HCT116 (cell line): ENCODE results near the gene ZBTB49.

Experiments
- CTCF ChIP-seq, 3 experiments: fragments of 200-600 bp in 1 of 3; sonication (generic) in 1 of 3; IDR thresholded peaks in 2 of 3; conservative IDR thresholded peaks in 1 of 3; 2 replicates each; pipeline ENCODE4 v1.5.1; 2012 to 2017; ENCODE audit warnings: low read depth in 2 of 3, low read length in 2 of 3, antibody characterized with exemption in 1 of 3, borderline replicate concordance in 1 of 3, control low read depth in 1 of 3, mild to moderate bottlenecking in 1 of 3, mixed read lengths in 1 of 3, mixed run types in 1 of 3, moderate library complexity in 1 of 3; ENCODE audit not compliant: insufficient read depth in 1 of 3
- EZH2 ChIP-seq: fragments of 200-600 bp; sonication (generic); IDR thresholded peaks from 2 replicates; pipeline ENCODE4 v1.6.1; 2017; ENCODE audit warnings: antibody characterized with exemption, mixed run types
- POLR2A ChIP-seq: IDR thresholded peaks from 2 replicates; pipeline ENCODE4 v1.7.0; 2011; ENCODE audit warnings: borderline replicate concordance; ENCODE audit not compliant: insufficient read depth, insufficient read length; ENCODE audit errors: extremely low read depth
- POLR2AphosphoS5 ChIP-seq: IDR thresholded peaks from 2 replicates; pipeline ENCODE4 v1.6.1; 2011; ENCODE audit warnings: mild to moderate bottlenecking, low read depth, low read length, moderate library complexity
- TCF7L2 ChIP-seq: IDR thresholded peaks from 2 replicates; pipeline ENCODE4 v1.7.0; 2011; ENCODE audit warnings: borderline replicate concordance, inconsistent platforms; ENCODE audit not compliant: insufficient read depth, insufficient read length; ENCODE audit errors: extremely low read depth
- ZNF274 ChIP-seq: fragments of 200-500 bp; sonication (Bioruptor generic); IDR thresholded peaks from 2 replicates; pipeline ENCODE4 v1.6.1; 2014; ENCODE audit warnings: mild to moderate bottlenecking, low read depth, low read length, inconsistent platforms

- TF ChIP-seq CTCF (IDR thresholded peaks at IDR 0.05 in 2 of 3, conservative IDR thresholded peaks at IDR 0.05 in 1 of 3; ENCODE audit: borderline replicate concordance in 1 of 3, insufficient read depth in 1 of 3, low read depth in 2 of 3, low read length in 2 of 3) (no peak), EZH2 (no peak), POLR2A (no peak), ZNF274 (no peak), POLR2AphosphoS5 (no peak), TCF7L2 (no peak)
Observed at GRCh38 chr4:4320528-4320927, 30.5 kb downstream of the ZBTB49 start.
